ENCODE results near the gene GOLGA7B. TPM values are rescaled to one million over a fixed set of nuclear protein-coding genes. Genes with fewer than 3 reads are reported as not detected.

The GOLGA7B gene
- total and polyA plus RNA-seq, 9 of the 15 experiments (the other 6 are each of a cell fraction or from before 2014, with no cell fraction given) = 0.03 to 0.07 (median 0.04) TPM; not detected in 3

DNA sequence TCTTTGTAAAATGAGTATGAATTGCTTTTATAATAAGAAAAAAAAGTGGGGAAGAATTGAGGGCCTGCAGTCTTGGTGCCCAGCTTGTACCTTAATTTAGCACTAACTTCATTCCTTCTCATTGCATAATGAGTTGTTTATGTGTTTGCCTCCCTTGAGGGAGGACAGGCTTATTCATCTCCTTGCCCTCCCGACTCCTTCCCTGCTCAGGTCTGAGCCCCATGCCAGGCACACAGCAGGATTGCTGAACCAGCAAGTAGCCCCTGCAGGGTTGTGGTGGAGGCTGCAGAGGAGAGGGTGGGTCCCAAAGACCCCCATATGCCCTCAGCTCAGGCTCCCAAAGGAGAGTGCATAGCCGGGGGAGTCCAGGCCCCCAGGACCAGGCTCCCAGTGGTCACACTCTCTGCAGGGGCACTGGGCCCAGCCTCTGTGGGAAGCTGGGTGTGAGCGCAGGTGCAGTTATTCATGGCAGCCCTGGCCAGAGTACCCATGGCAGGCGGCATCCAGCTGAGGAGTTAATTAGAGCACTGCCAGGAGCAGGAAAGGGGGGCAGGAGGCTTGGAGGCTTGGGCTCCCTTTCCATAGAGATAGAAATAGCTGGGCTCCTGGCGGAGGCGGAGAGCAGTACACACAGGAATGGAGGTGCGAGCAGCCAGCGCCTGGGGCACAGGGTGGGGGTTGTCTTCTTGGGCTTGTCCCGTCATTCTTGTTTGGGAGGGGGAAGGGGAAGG is 28.2 kb upstream of the GOLGA7B start (continued):
- TF ChIP-seq, protein P1, sequence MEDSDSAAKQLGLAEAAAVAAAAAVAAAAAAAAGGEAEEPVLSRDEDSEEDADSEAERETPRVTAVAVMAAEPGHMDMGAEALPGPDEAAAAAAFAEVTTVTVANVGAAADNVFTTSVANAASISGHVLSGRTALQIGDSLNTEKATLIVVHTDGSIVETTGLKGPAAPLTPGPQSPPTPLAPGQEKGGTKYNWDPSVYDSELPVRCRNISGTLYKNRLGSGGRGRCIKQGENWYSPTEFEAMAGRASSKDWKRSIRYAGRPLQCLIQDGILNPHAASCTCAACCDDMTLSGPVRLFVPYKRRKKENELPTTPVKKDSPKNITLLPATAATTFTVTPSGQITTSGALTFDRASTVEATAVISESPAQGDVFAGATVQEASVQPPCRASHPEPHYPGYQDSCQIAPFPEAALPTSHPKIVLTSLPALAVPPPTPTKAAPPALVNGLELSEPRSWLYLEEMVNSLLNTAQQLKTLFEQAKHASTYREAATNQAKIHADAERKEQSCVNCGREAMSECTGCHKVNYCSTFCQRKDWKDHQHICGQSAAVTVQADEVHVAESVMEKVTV (CRISPR knock-in tag; IDR thresholded peaks at IDR 0.05) = no peak
- TF ChIP-seq, protein P2, sequence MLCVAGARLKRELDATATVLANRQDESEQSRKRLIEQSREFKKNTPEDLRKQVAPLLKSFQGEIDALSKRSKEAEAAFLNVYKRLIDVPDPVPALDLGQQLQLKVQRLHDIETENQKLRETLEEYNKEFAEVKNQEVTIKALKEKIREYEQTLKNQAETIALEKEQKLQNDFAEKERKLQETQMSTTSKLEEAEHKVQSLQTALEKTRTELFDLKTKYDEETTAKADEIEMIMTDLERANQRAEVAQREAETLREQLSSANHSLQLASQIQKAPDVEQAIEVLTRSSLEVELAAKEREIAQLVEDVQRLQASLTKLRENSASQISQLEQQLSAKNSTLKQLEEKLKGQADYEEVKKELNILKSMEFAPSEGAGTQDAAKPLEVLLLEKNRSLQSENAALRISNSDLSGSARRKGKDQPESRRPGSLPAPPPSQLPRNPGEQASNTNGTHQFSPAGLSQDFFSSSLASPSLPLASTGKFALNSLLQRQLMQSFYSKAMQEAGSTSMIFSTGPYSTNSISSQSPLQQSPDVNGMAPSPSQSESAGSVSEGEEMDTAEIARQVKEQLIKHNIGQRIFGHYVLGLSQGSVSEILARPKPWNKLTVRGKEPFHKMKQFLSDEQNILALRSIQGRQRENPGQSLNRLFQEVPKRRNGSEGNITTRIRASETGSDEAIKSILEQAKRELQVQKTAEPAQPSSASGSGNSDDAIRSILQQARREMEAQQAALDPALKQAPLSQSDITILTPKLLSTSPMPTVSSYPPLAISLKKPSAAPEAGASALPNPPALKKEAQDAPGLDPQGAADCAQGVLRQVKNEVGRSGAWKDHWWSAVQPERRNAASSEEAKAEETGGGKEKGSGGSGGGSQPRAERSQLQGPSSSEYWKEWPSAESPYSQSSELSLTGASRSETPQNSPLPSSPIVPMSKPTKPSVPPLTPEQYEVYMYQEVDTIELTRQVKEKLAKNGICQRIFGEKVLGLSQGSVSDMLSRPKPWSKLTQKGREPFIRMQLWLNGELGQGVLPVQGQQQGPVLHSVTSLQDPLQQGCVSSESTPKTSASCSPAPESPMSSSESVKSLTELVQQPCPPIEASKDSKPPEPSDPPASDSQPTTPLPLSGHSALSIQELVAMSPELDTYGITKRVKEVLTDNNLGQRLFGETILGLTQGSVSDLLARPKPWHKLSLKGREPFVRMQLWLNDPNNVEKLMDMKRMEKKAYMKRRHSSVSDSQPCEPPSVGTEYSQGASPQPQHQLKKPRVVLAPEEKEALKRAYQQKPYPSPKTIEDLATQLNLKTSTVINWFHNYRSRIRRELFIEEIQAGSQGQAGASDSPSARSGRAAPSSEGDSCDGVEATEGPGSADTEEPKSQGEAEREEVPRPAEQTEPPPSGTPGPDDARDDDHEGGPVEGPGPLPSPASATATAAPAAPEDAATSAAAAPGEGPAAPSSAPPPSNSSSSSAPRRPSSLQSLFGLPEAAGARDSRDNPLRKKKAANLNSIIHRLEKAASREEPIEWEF (CRISPR knock-in tag; IDR thresholded peaks at IDR 0.05) = no peak

Data from K562 (cell line).